Measurements from ENCODE around the gene SCG3.

SCG3 gene

GRCh38 chr15:51731549-51732267 lies 50.4 kb downstream of the SCG3 start:
- DNase-seq, result peak; percentile 45

- DNase-seq, result no peak
Measured at GRCh38 chr15:51732646-51733045, 51.3 kb downstream of the SCG3 start.

- DNase-seq, result peak; percentile 67
Measured at GRCh38 chr15:51735228-51736010, 54.1 kb downstream of the SCG3 start.

GRCh38 chr15:51736069-51736468 lies 54.8 kb downstream of the SCG3 start:
- peak; percentile 26 for DNase-seq

DNA sequence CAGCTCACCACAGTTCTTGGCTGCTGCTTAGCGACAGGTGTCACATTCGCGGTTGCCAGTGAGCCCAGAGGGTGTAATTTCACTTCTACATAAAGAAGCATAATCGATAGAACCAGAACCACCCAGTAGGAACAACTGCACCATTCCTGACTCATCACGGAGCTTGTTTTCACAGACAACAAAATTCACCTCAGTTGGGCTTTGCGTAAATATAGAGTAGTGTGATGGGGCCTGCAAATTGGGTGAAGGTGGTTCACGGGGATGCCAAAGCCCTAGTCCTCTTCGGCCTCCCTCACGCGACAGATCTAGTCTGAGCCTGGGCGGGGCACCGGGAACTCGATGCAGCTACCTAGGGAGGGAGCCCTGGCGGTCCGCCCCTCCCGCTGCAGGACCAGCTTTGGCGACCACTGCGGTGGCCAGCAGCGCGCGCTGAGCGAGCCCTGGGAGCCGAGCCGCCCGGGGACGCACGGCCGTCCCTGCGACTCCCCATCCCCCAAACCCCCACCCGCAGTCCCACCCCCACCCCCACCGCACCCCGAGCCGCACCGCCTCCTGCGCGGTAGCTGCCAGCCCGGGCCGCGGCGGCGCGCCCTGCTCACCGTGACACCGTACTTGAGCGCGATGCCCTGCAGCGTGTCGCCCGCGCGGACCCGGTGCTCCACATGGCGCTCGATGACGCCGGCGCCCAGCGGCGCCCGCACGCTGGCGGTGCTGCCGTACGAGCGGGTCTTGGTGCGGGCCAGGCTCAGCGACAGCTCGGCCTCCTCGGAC lies 55.6 kb downstream of the SCG3 start:
- peak; percentile 75 for DNase-seq

- DNase-seq, result peak; percentile 84
Measured at GRCh38 chr15:51737522-51738305, 56.4 kb downstream of the SCG3 start, which contains the start of gene LYSMD2. TSS of gene LYSMD2 (minus strand) at chr15:51737655. CDS start at chr15:51737622, 33 bp downstream.

GRCh38 chr15:51738553-51738952 lies 57.2 kb downstream of the SCG3 start:
- DNase-seq, result no peak

GRCh38 chr15:51739061-51739712 lies 57.9 kb downstream of the SCG3 start:
- no peak for DNase-seq

- DNase-seq, result no peak
Measured at GRCh38 chr15:51749307-51749706, 68.0 kb downstream of the SCG3 start.

DNA sequence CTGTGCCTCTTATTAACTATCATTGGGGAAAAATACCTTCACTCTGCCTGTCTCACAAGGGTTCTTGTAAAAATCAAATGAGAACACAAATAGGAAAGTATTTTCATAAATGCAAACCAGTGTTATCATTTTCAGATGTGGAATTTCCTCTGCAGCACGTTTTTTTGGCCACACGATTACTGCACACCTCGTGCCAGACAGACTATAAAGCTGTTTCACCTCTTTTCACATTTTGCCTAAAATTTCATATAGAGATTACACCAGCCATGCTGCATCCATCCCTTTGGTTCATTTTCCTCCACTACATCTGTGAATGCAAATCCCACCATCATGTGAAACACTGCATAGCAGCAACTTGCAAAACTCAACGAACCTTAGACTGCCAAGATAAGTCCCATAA lies 68.9 kb downstream of the SCG3 start:
- DNase-seq, result no peak

GRCh38 chr15:51750792-51751696 lies 69.7 kb downstream of the SCG3 start, which contains the start of gene TMOD2:
TSS of gene TMOD2 (plus strand) at chr15:51751597. CDS start at chr15:51766442, 14,845 bp downstream.
- DNase-seq, result peak; percentile 76

DNA sequence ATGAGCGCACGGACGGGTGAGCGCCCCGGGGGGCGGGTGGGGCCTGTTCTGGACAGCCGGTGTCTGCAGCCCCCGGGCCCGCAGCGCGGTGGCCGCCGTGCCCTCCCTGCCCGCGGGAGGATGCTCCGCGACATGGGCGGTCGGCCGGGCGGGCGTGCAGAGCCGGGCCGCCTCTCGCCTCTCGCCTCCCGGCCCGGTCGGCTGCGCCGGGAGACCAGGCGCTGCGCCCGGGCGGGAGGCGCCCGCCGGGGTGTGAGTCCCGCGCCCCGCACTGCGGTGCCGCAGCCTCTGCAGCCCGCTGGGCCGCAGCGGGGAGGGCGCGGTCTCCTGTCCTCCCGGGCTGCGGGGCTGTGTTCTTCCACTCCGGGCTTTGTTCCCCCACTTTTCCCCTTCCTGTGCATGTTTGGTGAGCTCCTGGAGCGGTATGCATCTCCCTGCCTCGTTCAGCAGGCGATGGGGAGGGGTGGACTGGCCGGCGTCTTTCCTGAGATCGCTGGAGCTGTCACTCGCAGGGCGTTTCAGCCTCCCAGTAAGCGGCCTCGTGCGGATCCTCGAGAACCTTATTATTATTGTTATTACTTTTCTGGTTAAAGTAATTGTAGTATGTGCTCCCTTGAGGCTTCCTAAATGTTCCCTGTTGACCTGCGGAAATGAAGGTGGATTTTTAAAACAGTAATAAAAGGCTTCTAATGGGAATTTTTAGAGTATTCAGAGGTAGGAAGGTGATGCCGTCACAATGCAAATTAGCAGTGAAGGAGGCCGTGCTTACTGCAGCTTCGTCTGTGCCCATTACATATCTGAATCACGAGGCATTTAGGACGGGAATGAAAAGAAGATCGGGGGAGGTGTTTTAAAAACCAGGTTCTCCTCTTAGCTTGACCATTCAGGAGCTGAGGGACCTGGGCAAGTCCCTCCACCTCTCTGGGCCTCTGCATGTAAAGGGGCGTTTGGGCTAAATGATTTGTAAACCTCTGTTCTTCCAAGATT lies 70.7 kb downstream of the SCG3 start:
- DNase-seq, result peak; percentile 34

- DNase-seq, result no peak
Measured at GRCh38 chr15:51752888-51753287, 71.6 kb downstream of the SCG3 start.

GRCh38 chr15:51754267-51754666 lies 73.0 kb downstream of the SCG3 start:
- DNase-seq, result no peak

GRCh38 chr15:51755790-51756189 lies 74.5 kb downstream of the SCG3 start:
- DNase-seq, result no peak

GRCh38 chr15:51756482-51756881 lies 75.2 kb downstream of the SCG3 start:
- no peak for DNase-seq

DNA sequence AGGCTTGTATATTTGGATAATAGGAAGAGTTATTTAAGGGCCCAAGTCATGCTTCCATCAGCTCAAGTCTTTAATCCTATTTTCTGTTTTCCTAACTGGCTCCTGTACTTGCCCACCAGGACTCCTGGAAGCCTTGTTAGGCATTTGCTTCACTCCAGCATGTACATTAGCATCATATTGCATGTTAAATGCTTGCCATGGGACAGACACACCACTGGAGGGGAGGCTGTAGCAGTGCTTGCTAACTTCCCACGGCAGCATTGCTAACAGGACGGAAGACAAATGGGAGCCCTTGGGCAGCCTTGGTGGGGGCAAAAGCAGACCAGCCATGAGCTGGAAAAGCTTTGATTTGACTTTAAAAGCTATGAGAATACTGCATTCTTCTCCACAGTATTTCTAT lies 76.1 kb downstream of the SCG3 start:
- DNase-seq, result no peak

GRCh38 chr15:51758645-51759044 lies 77.3 kb downstream of the SCG3 start:
- no peak for DNase-seq

DNA sequence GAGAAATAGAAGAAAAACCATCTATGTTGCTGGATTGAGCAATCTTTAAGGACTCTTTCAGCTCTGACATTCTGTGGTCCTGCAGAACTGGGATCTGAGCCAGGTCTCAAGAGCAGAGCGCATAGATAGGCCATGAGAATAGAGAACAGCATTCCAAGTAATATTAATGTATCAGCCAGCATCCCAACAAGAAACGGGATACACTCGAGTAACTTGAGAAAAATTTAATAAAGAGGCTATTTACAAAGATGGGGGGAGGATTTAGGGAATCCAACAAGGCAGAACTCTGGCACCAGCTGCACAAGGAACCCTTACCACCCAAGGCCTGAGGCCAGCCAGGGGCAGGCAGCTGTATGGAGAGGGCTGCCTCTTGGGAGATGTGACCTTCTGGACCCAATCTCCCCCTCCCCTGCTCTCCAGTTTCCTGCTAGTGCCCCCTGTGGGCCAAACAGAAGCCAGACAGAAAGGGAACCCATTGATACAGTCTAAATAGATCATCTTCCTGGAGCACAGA lies 78.3 kb downstream of the SCG3 start:
- DNase-seq, result peak; percentile 32

All from CD4-positive, alpha-beta T cell treated with Interleukin-17A for 4 hours (primary cell).